Heart right ventricle (tissue), 16 donors: Measurements from ENCODE around the gene CNTNAP4. TPM values are rescaled to one million over a fixed set of nuclear protein-coding genes. Genes with fewer than 3 reads are reported as not detected.

Source experiments
- ATAC-seq, 8 donors: fragments of 200-7000 bp; cut with Tn5 transposase; one replicate each; pipeline ENCODE4 v1.9.1; 2020; ENCODE audit warnings: mild to moderate bottlenecking in 8 of 8, moderate library complexity in 8 of 8, moderate number of reproducible peaks in 1 of 8
- DNase-seq, 2 donors: peaks; one replicate each; pipeline ENCODE4 v3.0.0-alpha.2; 2020
- H3K27ac ChIP-seq, 10 donors: fragments of 200-600 bp; sonication (generic) in 2 of 10; one replicate each; pipeline versions ENCODE4 v1.5.0 to v1.8.0; 2020 to 2022; ENCODE audit warnings: mild to moderate bottlenecking in 3 of 10
- H3K27me3 ChIP-seq, 7 donors: fragments of 200-600 bp; one replicate each; pipeline ENCODE4 v1.8.0; 2021 to 2022; ENCODE audit warnings: mild to moderate bottlenecking in 2 of 7
- H3K36me3 ChIP-seq, 9 donors: fragments of 200-600 bp; sonication (generic) in 1 of 9; one replicate each; pipeline versions ENCODE4 v1.5.0 to v1.8.0; 2020 to 2022; ENCODE audit warnings: mild to moderate bottlenecking in 2 of 9
- H3K4me1 ChIP-seq, 9 donors: fragments of 200-600 bp; sonication (generic) in 1 of 9; one replicate each; pipeline versions ENCODE4 v1.5.0 to v1.8.0; 2020 to 2022; ENCODE audit warnings: mild to moderate bottlenecking in 4 of 9
- H3K4me3 ChIP-seq, 10 donors: fragments of 200-600 bp; sonication (generic) in 2 of 10; one replicate each; pipeline versions ENCODE4 v1.5.0 to v1.8.0; 2020 to 2022; ENCODE audit warnings: mild to moderate bottlenecking in 7 of 10, moderate library complexity in 2 of 10
- H3K9me3 ChIP-seq, 11 donors: fragments of 200-600 bp in 10 of 11; sonication (generic) in 2 of 11; one replicate each; pipeline versions ENCODE4 v1.5.0 to v1.8.0; 2013 to 2022; ENCODE audit warnings: mild to moderate bottlenecking in 2 of 11, control low read depth in 1 of 11, moderate library complexity in 1 of 11
- WGBS, 2 donors: extraction: QIAGEN DNeasy Blood & Tissue Kit; methylation state at CpG; one replicate each; pipeline ENCODE4 v1.1.7; 2013; ENCODE audit warnings: inconsistent platforms in 1 of 2; 5-methylcytosine and 5-hydroxymethylcytosine counted together
- intact Hi-C, 10 donors: fragments of 100-400 bp; cut with DNase I; formaldehyde crosslinking; loops; one replicate each; pipeline versions ENCODE4 v1.11.1 to v1.14.2; 2022
- polyA plus RNA-seq, 2 donors: library from polyadenylated mRNA; stranded (reverse); fragments of 200-250 nt; gene quantifications; one replicate each; pipeline ENCODE4 v1.2.3, GENCODE V29; 2013
- total RNA-seq, 10 donors: library from RNA; stranded (reverse); fragmentation: NEBNext Ultra II Directional in 3 of 10; extraction: Animal tissue kit (Norgen Biotek cat#: 25700) in 3 of 10; gene quantifications; one replicate each; pipeline versions ENCODE4 v1.2.1 to v1.2.4, GENCODE V29; 2021 to 2023
- TF ChIP-seq, protein P1 (sequence below), 9 donors: fragments of 200-600 bp; sonication (generic) in 2 of 9; IDR thresholded peaks; one replicate each; pipeline versions ENCODE4 v1.5.0 to v1.8.0; 2021 to 2022; ENCODE audit warnings: antibody characterized with exemption in 9 of 9, mild to moderate bottlenecking in 5 of 9, moderate library complexity in 1 of 9
- donor health status: Arrhythmogenic right ventricular cardiomyopathy.
- donor health status: ischemic (EF 13 %, LVEDD 7.1; RV severe dilation, severe dysfunction).
- donor health status: healthy with polysubstance abuse.
- donor health status: DM: no; HTN: yes; CAD: no.
- donor health status: DM: no; HTN: no; CAD: no.
- donor health status: ischemic (EF 25% LVEDD 6.9; RV normal size, moderate dysfunction).
- donor health status: ischemic (EF 25% LVEDD 5.7; RV mildly dilated, moderate dysfunction).
- donor health status: healthy.
- donor health status: DM: yes; HTN: yes; CAD: no.
- donor health status: Ischemic cardiomyopathy.
- donor health status: ischemic (EF 35%, LVEDD 5.7; RV mildly dilated, moderate dysfunction).
- donor health status: nonischemic (EF 11% LVEDD 7.7; RV severe dilation, severe dysfunction).
- donor health status: DM: yes; HTN: yes; CAD: no.
- donor health status: PGD.
- donor health status: ischemic (EF 29% LVEDD 5.4; RV normal size, mild dysfunction).
- donor health status: nonischemic (EF 23%, LVEDD 6.1; RV moderate dilation, normal function).

The CNTNAP4 gene
- total and polyA plus RNA-seq, 12 donors, result not detected

GRCh38 chr16:76421571-76421970 lies 144.4 kb downstream of the CNTNAP4 start:
- Histone ChIP-seq H3K36me3 (no peaks in the 10 kb centered on the region), H3K27me3 (no peaks in the 10 kb centered on the region), H3K9me3 (peaks cover 0 to 10% (median 0%) of the 10 kb centered on the region in 11 donors), H3K27ac (no peak overlapping the region), H3K4me3 (no peak overlapping the region), H3K4me1 (no peaks in the 10 kb centered on the region)
- 73 to 75% methylated on average over 2 of the region's 2 CpGs for WGBS, 2 donors
- DNase-seq (no peak), ATAC-seq (no peak)
- intact Hi-C loops, result no loop called here
- TF ChIP-seq, protein P1, sequence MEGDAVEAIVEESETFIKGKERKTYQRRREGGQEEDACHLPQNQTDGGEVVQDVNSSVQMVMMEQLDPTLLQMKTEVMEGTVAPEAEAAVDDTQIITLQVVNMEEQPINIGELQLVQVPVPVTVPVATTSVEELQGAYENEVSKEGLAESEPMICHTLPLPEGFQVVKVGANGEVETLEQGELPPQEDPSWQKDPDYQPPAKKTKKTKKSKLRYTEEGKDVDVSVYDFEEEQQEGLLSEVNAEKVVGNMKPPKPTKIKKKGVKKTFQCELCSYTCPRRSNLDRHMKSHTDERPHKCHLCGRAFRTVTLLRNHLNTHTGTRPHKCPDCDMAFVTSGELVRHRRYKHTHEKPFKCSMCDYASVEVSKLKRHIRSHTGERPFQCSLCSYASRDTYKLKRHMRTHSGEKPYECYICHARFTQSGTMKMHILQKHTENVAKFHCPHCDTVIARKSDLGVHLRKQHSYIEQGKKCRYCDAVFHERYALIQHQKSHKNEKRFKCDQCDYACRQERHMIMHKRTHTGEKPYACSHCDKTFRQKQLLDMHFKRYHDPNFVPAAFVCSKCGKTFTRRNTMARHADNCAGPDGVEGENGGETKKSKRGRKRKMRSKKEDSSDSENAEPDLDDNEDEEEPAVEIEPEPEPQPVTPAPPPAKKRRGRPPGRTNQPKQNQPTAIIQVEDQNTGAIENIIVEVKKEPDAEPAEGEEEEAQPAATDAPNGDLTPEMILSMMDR (IDR thresholded peaks at IDR 0.05), result no peak

DNA sequence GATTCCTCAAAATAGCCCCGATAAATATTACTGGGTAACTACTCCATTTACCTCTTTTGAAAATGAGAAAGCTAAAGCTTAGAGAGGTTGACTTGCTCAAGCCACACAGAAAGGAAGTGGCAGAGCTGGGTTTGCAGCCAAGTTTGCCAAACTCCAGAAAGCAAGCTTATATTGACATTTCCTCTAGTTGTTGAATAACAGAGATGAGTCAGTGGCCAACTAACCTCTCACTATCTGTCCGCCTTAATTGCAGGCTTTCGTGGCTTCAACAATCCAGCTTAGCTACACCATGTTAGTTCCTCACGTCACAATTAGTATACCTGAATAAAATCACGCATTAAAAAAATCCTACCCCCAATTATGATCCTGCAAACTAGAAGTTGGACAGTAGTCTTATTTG lies 151.7 kb downstream of the CNTNAP4 start:
- intact Hi-C loops, result no loop called here
- Histone ChIP-seq H3K36me3 (no peaks in the 10 kb centered on the region), H3K27me3 (no peaks in the 10 kb centered on the region), H3K4me1 (no peaks in the 10 kb centered on the region), H3K9me3 (no peaks in the 10 kb centered on the region), H3K27ac (no peak overlapping the region), H3K4me3 (no peak overlapping the region)
- DNase-seq (no peak), ATAC-seq (no peak)
- WGBS, 2 donors, result 80 to 88% methylated on average over 5 of the region's 5 CpGs
- TF ChIP-seq, protein P1 (IDR thresholded peaks at IDR 0.05), result no peak

DNA sequence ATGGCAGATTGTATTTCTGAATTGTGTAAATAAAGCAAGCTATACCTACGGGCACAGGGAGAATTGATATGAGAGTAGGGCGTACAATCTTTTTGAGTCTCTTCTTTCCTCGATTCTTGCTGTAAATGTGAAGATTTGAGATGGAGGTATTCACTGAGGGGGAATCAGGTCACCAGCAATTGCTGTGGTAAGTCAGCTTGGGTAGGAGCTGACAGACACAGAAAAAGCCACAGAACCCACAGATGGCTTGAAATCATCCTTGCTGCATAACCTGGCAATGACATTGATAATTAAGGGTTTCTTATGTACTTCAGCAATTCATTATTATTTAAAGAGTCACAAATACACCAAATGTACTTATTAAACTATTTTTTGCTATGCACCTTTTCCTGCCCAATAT lies 164.2 kb downstream of the CNTNAP4 start:
- H3K27ac ChIP-seq, result no peak overlapping the region
- H3K4me1 ChIP-seq, result no peaks in the 10 kb centered on the region
- WGBS, 2 donors, result 81 to 88% methylated on average over 3 of the region's 3 CpGs
- no peak overlapping the region for H3K4me3 ChIP-seq
- TF ChIP-seq, protein P1 (IDR thresholded peaks at IDR 0.05), result no peak
- intact Hi-C loops, result no loop called here
- no peaks in the 10 kb centered on the region for H3K9me3 ChIP-seq
- H3K27me3 ChIP-seq, result no peaks in the 10 kb centered on the region
- DNase-seq, result no peak
- ATAC-seq, result no peak
- no peaks in the 10 kb centered on the region for H3K36me3 ChIP-seq

GRCh38 chr16:76441876-76442275 lies 164.7 kb downstream of the CNTNAP4 start:
- Histone ChIP-seq H3K9me3 (no peaks in the 10 kb centered on the region), H3K27me3 (no peaks in the 10 kb centered on the region), H3K36me3 (no peaks in the 10 kb centered on the region), H3K4me1 (no peaks in the 10 kb centered on the region), H3K27ac (no peak overlapping the region), H3K4me3 (no peak overlapping the region)
- DNase-seq, result no peak
- TF ChIP-seq, protein P1 (IDR thresholded peaks at IDR 0.05), result no peak
- 53 to 58% methylated on average over 3 of the region's 3 CpGs for WGBS, 2 donors
- intact Hi-C loops, result no loop called here
- no peak for ATAC-seq

DNA sequence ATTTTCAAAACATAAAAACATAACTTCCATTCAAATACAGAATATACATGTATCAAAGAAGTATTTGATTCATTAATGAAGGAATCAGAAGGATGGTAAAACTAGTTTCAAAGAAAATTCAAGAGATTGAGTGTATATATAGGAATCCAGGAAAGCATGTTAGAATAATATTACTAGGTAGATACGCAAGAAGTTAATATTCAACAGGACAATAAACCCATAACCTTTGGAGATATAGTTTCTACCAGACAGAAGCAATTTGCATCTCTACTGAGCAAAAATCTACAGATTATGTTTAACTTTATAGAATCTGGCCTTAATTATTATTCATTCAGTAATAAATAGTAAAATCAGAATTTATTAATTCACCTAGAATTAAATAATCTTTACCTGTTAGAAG lies 166.8 kb downstream of the CNTNAP4 start:
- Histone ChIP-seq H3K4me1 (no peaks in the 10 kb centered on the region), H3K4me3 (no peak overlapping the region), H3K27me3 (no peaks in the 10 kb centered on the region), H3K36me3 (no peaks in the 10 kb centered on the region), H3K27ac (no peak overlapping the region), H3K9me3 (no peaks in the 10 kb centered on the region)
- intact Hi-C loops, result no loop called here
- DNase-seq (no peak), ATAC-seq (no peak)
- TF ChIP-seq, protein P1 (IDR thresholded peaks at IDR 0.05), result no peak
- WGBS, 2 donors, result 93 to 94% methylated on average over 1 of the region's 1 CpG
